ENCODE results near the gene TXNDC16. TPM values are rescaled to one million over a fixed set of nuclear protein-coding genes. Genes with fewer than 3 reads are reported as not detected.
A peak's percentile ranks its signal among the peaks of the same experiment; 100 is the strongest.
"Not testable (repeated sequence)": the region's sequence is repeated elsewhere in the genome, so short reads cannot be mapped to it uniquely, and the experiment has no call there.

The TXNDC16 gene
- total RNA-seq, 1 donor from 2014 or later, result 8.2 TPM

GRCh38 chr14:52485350-52485960, 66.8 kb downstream of the TXNDC16 start:
- TF ChIP-seq CTCF (IDR thresholded peaks at IDR 0.05), result no peak
- Histone ChIP-seq H3K9me3 (no peaks in the 10 kb centered on the region), H3K27me3 (ENCODE audit: low read depth) (no peaks in the 10 kb centered on the region), H3K27ac (no peak overlapping the region), H3K4me3 (no peak overlapping the region), H3K36me3 (no peaks in the 10 kb centered on the region), H3K4me1 (no peaks in the 10 kb centered on the region)
- intact Hi-C loops (cut with DNase I), result no loop called here
- DNase-seq, result no peak
- ATAC-seq, result no peak

- no peaks in the 10 kb centered on the region for H3K9me3 ChIP-seq
- DNase-seq (no peak), ATAC-seq (no peak)
- H3K4me3 ChIP-seq, result no peak overlapping the region
- H3K27ac ChIP-seq, result no peak overlapping the region
- no peaks in the 10 kb centered on the region for H3K27me3 ChIP-seq (ENCODE audit: low read depth)
- no peaks in the 10 kb centered on the region for H3K4me1 ChIP-seq
- no peak for TF ChIP-seq CTCF (IDR thresholded peaks at IDR 0.05)
- H3K36me3 ChIP-seq, result no peaks in the 10 kb centered on the region
- intact Hi-C loops (cut with DNase I), result no loop called here
These were observed 70.4 kb downstream of the TXNDC16 start for GRCh38 chr14:52481864-52482263.

GRCh38 chr14:52473557-52473956, 78.7 kb downstream of the TXNDC16 start:
- Histone ChIP-seq H3K27ac (no peak overlapping the region), H3K4me3 (no peak overlapping the region), H3K4me1 (no peaks in the 10 kb centered on the region), H3K27me3 (ENCODE audit: low read depth) (no peaks in the 10 kb centered on the region), H3K9me3 (no peaks in the 10 kb centered on the region), H3K36me3 (peaks cover 7% of the 10 kb centered on the region)
- no peak for DNase-seq
- peak in 1 of 2 donors; percentile 55 for ATAC-seq
- peak; percentile 41 for TF ChIP-seq CTCF (IDR thresholded peaks at IDR 0.05)
- intact Hi-C loops (cut with DNase I), result loop anchor here (5.0 kb wide), 1 partner anchor 171 kb away; no protein-coding TSS in a partner anchor

GRCh38 chr14:52472728-52473127, 79.6 kb downstream of the TXNDC16 start:
- no peaks in the 10 kb centered on the region for H3K9me3 ChIP-seq
- no peak for TF ChIP-seq CTCF (IDR thresholded peaks at IDR 0.05)
- DNase-seq, result no peak
- H3K4me1 ChIP-seq, result no peaks in the 10 kb centered on the region
- no peak for ATAC-seq
- intact Hi-C loops (cut with DNase I), result loop anchor here (5.0 kb wide), 1 partner anchor 170 kb away; no protein-coding TSS in a partner anchor
- H3K27ac ChIP-seq, result no peak overlapping the region
- peaks cover 7% of the 10 kb centered on the region for H3K36me3 ChIP-seq
- no peak overlapping the region for H3K4me3 ChIP-seq
- no peaks in the 10 kb centered on the region for H3K27me3 ChIP-seq (ENCODE audit: low read depth)

- not testable (repeated sequence) for H3K4me1 ChIP-seq; H3K27ac ChIP-seq; H3K4me3 ChIP-seq; H3K36me3 ChIP-seq; DNase-seq; H3K9me3 ChIP-seq; H3K27me3 ChIP-seq (ENCODE audit: low read depth); ATAC-seq
- intact Hi-C loops (cut with DNase I), result loop anchor here (5.0 kb wide), 1 partner anchor 170 kb away; no protein-coding TSS in a partner anchor
These were observed 80.1 kb downstream of the TXNDC16 start for GRCh38 chr14:52472251-52472650.

GRCh38 chr14:52467515-52468266, 84.6 kb downstream of the TXNDC16 start:
- DNase-seq (no peak), ATAC-seq (no peak)
- no peaks in the 10 kb centered on the region for H3K9me3 ChIP-seq
- no peaks in the 10 kb centered on the region for H3K27me3 ChIP-seq (ENCODE audit: low read depth)
- H3K36me3 ChIP-seq, result no peaks in the 10 kb centered on the region
- intact Hi-C loops (cut with DNase I), result no loop called here
- H3K4me3 ChIP-seq, result no peak overlapping the region
- H3K4me1 ChIP-seq, result no peaks in the 10 kb centered on the region
- no peak for TF ChIP-seq CTCF (IDR thresholded peaks at IDR 0.05)
- H3K27ac ChIP-seq, result no peak overlapping the region

All from lower lobe of right lung (tissue), 2 donors.